ENCODE results near the gene PBOV1.

The PBOV1 gene

GRCh38 chr6:138230221-138230620 lies 11.9 kb upstream of the PBOV1 start:
- no peak for TF ChIP-seq CTCF (IDR thresholded peaks at IDR 0.05; ENCODE audit: extremely low read depth, missing control alignments)
- no peak for DNase-seq (ENCODE audit: low spot score)

GRCh38 chr6:138229663-138230179 lies 11.4 kb upstream of the PBOV1 start:
- no peak for TF ChIP-seq CTCF (IDR thresholded peaks at IDR 0.05; ENCODE audit: extremely low read depth, missing control alignments)
- no peak for DNase-seq (ENCODE audit: low spot score)

- no peak for DNase-seq (ENCODE audit: low spot score)
- no peak for TF ChIP-seq CTCF (IDR thresholded peaks at IDR 0.05; ENCODE audit: extremely low read depth, missing control alignments)
Observed at GRCh38 chr6:138229072-138229471, 10.8 kb upstream of the PBOV1 start.

DNA sequence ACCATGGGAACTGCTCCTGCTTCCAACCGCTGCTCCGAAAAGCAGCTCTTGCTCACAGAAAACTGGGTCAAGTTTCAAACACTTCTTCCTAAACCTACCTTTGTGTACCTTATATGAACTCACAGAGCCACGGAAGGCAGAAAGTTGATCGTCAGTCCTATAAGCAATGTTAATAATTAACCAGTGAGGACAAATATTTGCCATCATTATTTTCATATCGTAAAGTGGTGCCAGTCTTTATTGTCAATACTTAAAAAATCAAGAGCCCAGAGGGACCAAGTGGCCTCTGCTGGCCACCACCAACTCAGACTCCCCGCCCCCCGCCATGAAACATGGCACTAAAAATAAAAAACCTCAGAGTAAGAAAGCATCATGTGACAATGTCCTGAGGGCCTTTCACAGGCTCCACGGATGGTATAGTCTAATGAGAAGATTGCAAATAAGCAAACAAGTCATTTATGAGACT lies 9.1 kb upstream of the PBOV1 start:
- no peak for TF ChIP-seq CTCF (IDR thresholded peaks at IDR 0.05; ENCODE audit: extremely low read depth, missing control alignments)
- DNase-seq (ENCODE audit: low spot score), result no peak

DNA sequence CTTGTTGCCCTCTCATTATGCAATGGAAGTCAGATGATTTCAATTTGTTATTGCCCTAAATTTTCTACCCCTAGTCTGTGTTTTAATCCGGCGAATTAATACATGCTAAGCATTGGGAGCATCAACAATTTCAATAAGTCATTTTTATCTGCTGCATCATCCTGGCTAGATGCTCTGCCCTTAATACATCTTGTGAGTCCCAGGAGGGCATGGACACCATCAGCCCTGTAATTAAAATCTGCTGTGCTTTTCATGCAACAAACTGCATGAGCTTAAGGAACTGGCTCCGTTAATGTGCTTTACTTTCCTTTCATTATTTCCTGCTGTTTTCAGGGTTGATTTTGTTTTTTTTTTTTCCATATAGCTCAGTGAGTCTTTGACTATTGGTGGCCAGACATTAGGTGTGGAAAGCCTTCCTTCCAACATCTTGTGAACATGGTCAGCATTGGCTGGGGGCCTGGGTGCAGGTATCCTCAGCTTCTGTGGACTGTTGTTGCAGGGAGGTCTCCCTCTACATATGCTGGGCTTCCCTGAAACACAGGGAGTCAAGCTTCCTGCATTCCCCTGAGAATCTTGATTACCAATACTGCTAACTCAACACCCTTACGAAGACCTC lies 8.5 kb upstream of the PBOV1 start:
- DNase-seq (ENCODE audit: low spot score), result no peak
- no peak for TF ChIP-seq CTCF (IDR thresholded peaks at IDR 0.05; ENCODE audit: extremely low read depth, missing control alignments)

GRCh38 chr6:138225953-138226352 lies 7.7 kb upstream of the PBOV1 start:
- DNase-seq (ENCODE audit: low spot score), result no peak
- no peak for TF ChIP-seq CTCF (IDR thresholded peaks at IDR 0.05; ENCODE audit: extremely low read depth, missing control alignments)

DNA sequence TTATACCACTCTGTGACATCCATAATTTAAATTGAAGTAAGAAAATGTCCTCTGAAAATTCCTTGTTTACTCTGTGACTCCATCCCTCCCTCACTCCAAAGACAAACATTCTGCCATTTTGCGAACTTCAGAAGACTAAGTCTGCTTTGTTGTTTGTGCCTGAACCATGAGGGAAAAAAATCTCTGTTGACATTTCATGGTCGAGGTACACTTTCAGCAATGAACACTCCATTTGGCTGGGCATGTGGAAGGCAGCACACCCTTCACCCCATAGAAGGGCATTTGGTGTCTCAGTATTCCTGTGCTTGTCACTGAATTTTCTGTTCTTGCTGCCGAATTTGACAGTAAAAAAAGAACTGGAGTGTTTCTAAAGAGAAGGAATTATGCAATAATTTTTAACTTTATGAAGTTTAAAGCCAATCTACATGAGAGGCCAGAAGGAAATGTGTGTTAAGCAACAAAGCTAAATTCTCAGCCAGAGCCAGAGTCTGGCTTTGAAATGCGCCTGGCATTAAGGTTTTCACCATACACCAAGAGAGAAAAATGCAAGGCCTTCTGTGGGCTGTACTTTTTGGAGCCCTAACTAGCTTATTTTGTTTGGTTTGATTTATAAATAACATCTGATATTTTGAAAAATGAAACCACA lies 4.7 kb upstream of the PBOV1 start:
- no peak for DNase-seq (ENCODE audit: low spot score)
- no peak for TF ChIP-seq CTCF (IDR thresholded peaks at IDR 0.05; ENCODE audit: extremely low read depth, missing control alignments)
